HG03135 (cell line): ENCODE measurements around the gene DUSP3.

Source experiments
- ATAC-seq: cut with Tn5 transposase; IDR thresholded peaks from one replicate; pipeline ENCODE4 v1.9.1; 2021; ENCODE audit warnings: mild to moderate bottlenecking, moderate library complexity; ENCODE audit not compliant: unreplicated experiment

DUSP3 gene

GRCh38 chr17:43769859-43770258 is 8.9 kb downstream of the DUSP3 start:
- ATAC-seq, result no peak

DNA sequence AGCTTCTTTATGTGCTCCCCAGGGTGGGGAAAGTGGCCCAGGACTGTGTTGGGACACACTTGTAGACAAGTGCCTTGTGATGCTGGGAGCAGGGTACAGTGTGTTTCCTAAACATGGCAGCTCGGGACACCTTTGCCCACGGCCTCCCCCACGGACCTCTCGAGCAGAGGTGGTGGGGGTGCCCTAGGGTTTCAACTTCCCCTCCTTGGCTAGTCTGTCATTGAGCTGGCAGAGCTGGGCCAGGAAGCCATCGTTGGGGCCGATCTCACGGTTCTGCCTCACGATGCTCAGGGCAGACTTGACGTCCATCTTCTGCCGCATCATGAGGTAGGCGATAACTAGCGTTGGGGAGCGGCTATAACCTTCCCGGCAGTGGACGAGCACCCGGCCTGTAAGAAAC is 9.4 kb downstream of the DUSP3 start:
- no peak for ATAC-seq

- no peak for ATAC-seq
Observed at GRCh38 chr17:43768943-43769342, 9.8 kb downstream of the DUSP3 start.

DNA sequence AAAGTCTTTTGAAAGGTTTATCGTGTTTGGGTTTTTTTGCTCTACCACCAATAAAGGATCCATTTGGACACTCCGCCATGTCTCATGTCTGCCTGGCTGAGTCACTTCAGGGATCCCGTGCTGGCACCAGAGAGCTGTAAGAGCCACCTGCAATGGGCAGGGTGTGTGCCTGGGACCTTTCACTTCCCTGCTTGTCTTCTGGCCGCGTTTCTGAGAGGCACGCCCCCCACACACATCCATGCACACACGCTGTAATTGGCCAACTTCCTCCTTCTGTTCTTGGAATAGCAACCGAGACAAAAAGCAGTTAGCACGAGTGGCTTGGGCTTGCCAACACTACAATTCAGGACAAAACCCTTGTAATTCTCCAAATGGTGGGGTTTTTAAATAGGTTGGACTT is 10.4 kb downstream of the DUSP3 start:
- no peak for ATAC-seq

DNA sequence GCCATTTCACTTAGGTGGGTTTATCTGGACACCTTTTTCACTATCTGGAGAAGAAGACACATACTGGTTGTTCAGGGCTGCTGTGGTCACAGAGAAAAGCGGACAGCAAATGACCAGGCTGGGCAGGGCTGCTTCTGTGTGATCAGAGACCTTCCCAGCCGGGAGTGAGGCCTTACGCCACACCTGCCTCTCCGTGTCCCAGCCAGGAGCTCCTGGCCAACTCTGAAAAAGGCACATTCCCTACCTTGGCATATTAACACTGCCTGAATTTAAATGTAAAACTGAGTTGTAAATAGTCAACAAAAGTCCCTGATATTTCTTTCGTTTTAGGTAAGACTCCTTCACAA is 11.1 kb downstream of the DUSP3 start:
- no peak for ATAC-seq

- ATAC-seq, result no peak
Observed at GRCh38 chr17:43767053-43767712, 11.6 kb downstream of the DUSP3 start.

- no peak for ATAC-seq
Observed at GRCh38 chr17:43766413-43767052, 12.2 kb downstream of the DUSP3 start.

GRCh38 chr17:43760254-43760852 is 18.4 kb downstream of the DUSP3 start:
- ATAC-seq, result no peak

DNA sequence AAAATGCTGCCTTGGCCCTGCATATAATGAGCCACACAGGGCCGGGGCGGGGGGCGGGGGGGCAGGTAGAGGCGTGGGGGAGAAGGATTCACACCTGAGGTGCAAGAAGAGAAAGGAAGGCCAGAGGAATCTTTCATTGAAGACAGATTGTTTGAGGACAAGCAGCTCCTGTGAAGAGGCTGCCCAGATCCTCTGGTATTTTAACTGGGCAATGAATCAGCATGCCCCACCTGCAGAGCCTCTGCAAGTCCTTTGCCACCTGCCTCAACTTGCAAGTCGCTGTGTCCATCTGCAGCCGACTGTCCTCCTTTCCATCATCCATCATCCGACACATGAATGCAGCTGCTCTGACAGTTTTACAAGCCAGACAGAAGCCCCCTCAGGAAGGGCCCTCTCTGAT is 18.9 kb downstream of the DUSP3 start:
- no peak for ATAC-seq

GRCh38 chr17:43758497-43759174 is 20.1 kb downstream of the DUSP3 start, which contains the start of gene SOST:
Gene SOST (minus strand): TSS chr17:43758791. CDS start chr17:43758741, 50 bp downstream.
- no peak for ATAC-seq

- ATAC-seq, result no peak
Observed at GRCh38 chr17:43758086-43758485, 20.7 kb downstream of the DUSP3 start.

DNA sequence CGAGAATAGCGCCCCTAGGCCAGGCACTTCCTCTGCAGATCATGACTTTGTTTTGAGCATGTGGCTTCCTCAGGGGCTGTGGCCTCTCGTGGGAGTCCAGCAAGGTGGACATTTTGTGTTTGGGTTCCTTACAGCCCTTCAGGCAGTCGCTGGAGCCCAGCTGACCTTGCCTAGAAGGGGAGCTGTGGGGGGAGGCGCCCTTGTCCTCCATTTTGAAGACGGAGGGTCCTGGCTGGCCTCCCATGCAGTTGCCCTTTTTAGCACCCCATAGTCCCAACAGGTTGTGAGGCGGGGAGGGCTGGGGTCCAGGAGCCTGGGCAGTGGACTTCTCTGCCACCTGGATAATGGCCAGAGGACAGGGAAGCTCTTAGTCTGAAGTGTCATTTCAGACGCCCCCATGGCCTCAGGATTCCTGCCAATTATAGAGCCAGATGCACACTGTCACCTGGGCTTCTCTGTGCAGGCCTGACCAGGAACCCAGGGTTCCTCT is 21.6 kb downstream of the DUSP3 start:
- ATAC-seq, result no peak

- no peak for ATAC-seq
Observed at GRCh38 chr17:43756201-43756600, 22.6 kb downstream of the DUSP3 start.

- no peak for ATAC-seq
Observed at GRCh38 chr17:43755389-43755875, 23.3 kb downstream of the DUSP3 start.

DNA sequence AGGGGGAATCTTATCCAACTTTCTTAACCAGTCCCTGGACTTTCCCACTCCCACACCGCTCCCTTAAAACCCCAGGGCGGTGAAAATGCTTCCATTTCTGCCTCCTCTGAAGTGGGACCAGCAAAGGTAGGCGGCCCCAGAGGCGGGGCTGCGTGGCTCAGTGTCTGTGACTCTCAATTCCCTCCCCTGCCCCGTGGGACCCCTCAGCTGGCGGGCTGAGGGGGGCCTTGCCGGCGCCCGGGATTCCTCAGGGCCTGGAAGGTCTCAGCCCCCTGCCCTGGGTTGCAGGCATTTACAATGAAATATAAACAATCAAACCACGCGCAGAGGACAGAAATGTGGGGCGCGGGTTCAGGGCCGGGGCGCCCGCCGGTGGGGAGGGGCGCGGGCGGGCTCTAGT is 23.8 kb downstream of the DUSP3 start:
- no peak for ATAC-seq

- no peak for ATAC-seq
Observed at GRCh38 chr17:43753493-43754129, 25.2 kb downstream of the DUSP3 start.

GRCh38 chr17:43750153-43750552 is 28.6 kb downstream of the DUSP3 start:
- no peak for ATAC-seq

DNA sequence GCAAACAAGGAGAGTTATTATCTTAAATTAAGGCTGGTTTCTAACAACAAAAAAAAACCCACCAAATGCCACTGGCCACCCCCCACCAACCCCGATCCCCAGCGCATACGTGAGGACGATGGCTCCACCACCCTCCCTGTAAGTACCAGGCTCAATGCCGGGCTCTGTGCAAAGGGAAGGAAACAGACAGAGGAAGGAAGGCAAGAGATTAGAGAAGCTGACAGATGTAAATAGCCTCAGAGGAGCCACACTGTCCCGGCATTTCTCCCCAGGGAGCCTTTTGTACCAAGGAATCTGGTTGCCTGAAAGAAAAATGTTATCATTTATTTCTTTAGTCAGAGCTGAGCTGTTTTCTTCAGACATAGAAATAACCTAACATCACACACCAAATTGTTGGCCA is 33.2 kb downstream of the DUSP3 start:
- ATAC-seq, result no peak

GRCh38 chr17:43741636-43742035 is 37.1 kb downstream of the DUSP3 start:
- no peak for ATAC-seq

GRCh38 chr17:43740541-43740940 is 38.2 kb downstream of the DUSP3 start:
- ATAC-seq, result no peak

- ATAC-seq, result no peak
Observed at GRCh38 chr17:43737722-43738121, 41.1 kb downstream of the DUSP3 start.
